SK-N-SH treated with all-trans-retinoic acid at 6 μM for 48 hours (cell line): Measurements from ENCODE around the gene ABLIM1.

Experiments
- ARNTL ChIP-seq: fragments of 450-650 bp; formaldehyde crosslinking; IDR thresholded peaks from 2 replicates; pipeline ENCODE4 v1.5.0; 2020; ENCODE audit warnings: low read depth, mild to moderate bottlenecking, moderate library complexity, borderline replicate concordance
- BACH2 ChIP-seq: fragments of 250-450 bp; sonication (Bioruptor Pico); IDR thresholded peaks from 2 replicates; pipeline ENCODE4 v1.9.0; 2021; ENCODE audit warnings: mild to moderate bottlenecking, borderline replicate concordance
- CSDC2 ChIP-seq: fragments of 250-450 bp; sonication (Bioruptor Pico); IDR thresholded peaks from 2 replicates; pipeline ENCODE4 v1.5.0; 2020; ENCODE audit warnings: mild to moderate bottlenecking, moderate library complexity
- GLIS3 ChIP-seq: fragments of 250-450 bp; sonication (Bioruptor Pico); IDR thresholded peaks from 2 replicates; pipeline ENCODE4 v1.5.0; 2020; ENCODE audit warnings: mild to moderate bottlenecking, moderate library complexity
- PATZ1 ChIP-seq: fragments of 250-450 bp; sonication (Bioruptor Pico); IDR thresholded peaks from 2 replicates; pipeline ENCODE4 v1.8.0; 2020; ENCODE audit warnings: mild to moderate bottlenecking, moderate library complexity, borderline replicate concordance
- POU6F1 ChIP-seq: fragments of 250-450 bp; sonication (Bioruptor Pico); IDR thresholded peaks from 2 replicates; pipeline ENCODE4 v1.8.0; 2021; ENCODE audit warnings: low read depth, mild to moderate bottlenecking, moderate library complexity, borderline replicate concordance
- RARB ChIP-seq: fragments of 250-450 bp; sonication (Bioruptor Pico); IDR thresholded peaks from 2 replicates; pipeline ENCODE4 v1.8.0; 2021; ENCODE audit warnings: mild to moderate bottlenecking, moderate library complexity
- TOX ChIP-seq: fragments of 250-450 bp; sonication (Bioruptor Pico); IDR thresholded peaks from 2 replicates; pipeline ENCODE4 v1.8.0; 2021; ENCODE audit warnings: mild to moderate bottlenecking, moderate library complexity, borderline replicate concordance
- ZFP3 ChIP-seq: fragments of 250-450 bp; sonication (Bioruptor Pico); IDR thresholded peaks from 2 replicates; pipeline ENCODE4 v1.5.0; 2020; ENCODE audit warnings: mild to moderate bottlenecking, moderate library complexity

GRCh38 chr10:114404171-114405010, 253.7 kb downstream of the ABLIM1 start, which contains the start of gene AFAP1L2:
- TF ChIP-seq ZFP3 (CRISPR knock-in tag) (peak; percentile 97), ARNTL (CRISPR knock-in tag) (no peak), RARB (CRISPR knock-in tag) (no peak), POU6F1 (CRISPR knock-in tag) (no peak), PATZ1 (CRISPR knock-in tag) (no peak), GLIS3 (no peak), TOX (no peak), CSDC2 (CRISPR knock-in tag) (no peak), BACH2 (CRISPR knock-in tag) (no peak)
